Renal cortex interstitium (tissue), 15 donors: ENCODE measurements around the gene GPATCH2L. TPM values are rescaled to one million over a fixed set of nuclear protein-coding genes. Genes with fewer than 3 reads are reported as not detected.

Experiments used
- DNase-seq, 11 donors: peaks; one replicate each; pipeline ENCODE4 v3.0.0-alpha.2; 2013; ENCODE audit warnings: low read depth in 9 of 11, low spot score in 4 of 11; ENCODE audit errors: extremely low read depth in 1 of 11
- long read RNA-seq, 16 experiments: transcript quantifications; one replicate each; lab custom pipeline, GENCODE V29; 2026
- polyA plus RNA-seq, 3 donors: library from polyadenylated mRNA; unstranded; fragments of 120-200 nt; gene quantifications; one replicate each; pipeline ENCODE4 v1.2.1, GENCODE V29; 2013; ENCODE audit not compliant: insufficient read length in 3 of 3

Gene GPATCH2L
- polyA plus RNA-seq = 10 to 100 TPM; 35.9 to 42.5 (median 38.3) TPM
- long read RNA-seq, donor 1, full-length matches to known transcripts = 3 of 3 reads
- long read RNA-seq, donor 1, partial matches to known transcripts = 0 of 3 reads
- long read RNA-seq, donor 1, other reads (novel, unspliced or antisense) = 0 of 3 reads
- long read RNA-seq, donor 2, full-length matches to known transcripts = 2 of 2 reads
- long read RNA-seq, donor 2, partial matches to known transcripts = 0 of 2 reads
- long read RNA-seq, donor 2, other reads (novel, unspliced or antisense) = 0 of 2 reads
- long read RNA-seq, donor 3, full-length matches to known transcripts = 6 of 6 reads
- long read RNA-seq, donor 3, partial matches to known transcripts = 0 of 6 reads
- long read RNA-seq, donor 3, other reads (novel, unspliced or antisense) = 0 of 6 reads
- long read RNA-seq, donor 4 = 0 reads
- long read RNA-seq, donor 5 = 0 reads
- long read RNA-seq, donor 6, partial matches to known transcripts = 0 of 1 reads
- long read RNA-seq, donor 6, other reads (novel, unspliced or antisense) = 0 of 1 reads
- long read RNA-seq, donor 7, full-length matches to known transcripts = 3 of 8 reads
- long read RNA-seq, donor 7, partial matches to known transcripts = 5 of 8 reads
- long read RNA-seq, donor 7, other reads (novel, unspliced or antisense) = 0 of 8 reads
- long read RNA-seq, donor 8 = 0 reads
- long read RNA-seq, donor 9, full-length matches to known transcripts = 7 of 14 reads
- long read RNA-seq, donor 9, partial matches to known transcripts = 7 of 14 reads
- long read RNA-seq, donor 9, other reads (novel, unspliced or antisense) = 0 of 14 reads
- long read RNA-seq, donor 10, full-length matches to known transcripts = 3 of 10 reads
- long read RNA-seq, donor 10, partial matches to known transcripts = 7 of 10 reads
- long read RNA-seq, donor 10, other reads (novel, unspliced or antisense) = 0 of 10 reads
- long read RNA-seq, donor 11 = 0 reads
- long read RNA-seq, donor 12, full-length matches to known transcripts = 2 of 2 reads
- long read RNA-seq, donor 12, partial matches to known transcripts = 0 of 2 reads
- long read RNA-seq, donor 12, other reads (novel, unspliced or antisense) = 0 of 2 reads
- long read RNA-seq, donor 13 = 0 reads
- long read RNA-seq, donor 14, full-length matches to known transcripts = 5 of 5 reads
- long read RNA-seq, donor 14, partial matches to known transcripts = 0 of 5 reads
- long read RNA-seq, donor 14, other reads (novel, unspliced or antisense) = 0 of 5 reads
- long read RNA-seq, donor 15, full-length matches to known transcripts = 1 of 1 reads
- long read RNA-seq, donor 15, partial matches to known transcripts = 0 of 1 reads
- long read RNA-seq, donor 15, other reads (novel, unspliced or antisense) = 0 of 1 reads
- long read RNA-seq, donor 16, full-length matches to known transcripts = 12 of 17 reads
- long read RNA-seq, donor 16, partial matches to known transcripts = 5 of 17 reads
- long read RNA-seq, donor 16, other reads (novel, unspliced or antisense) = 0 of 17 reads

GRCh38 chr14:76151398-76152332, at the start of gene GPATCH2L:
TSS of gene GPATCH2L (plus strand) at chr14:76151922. CDS start at chr14:76154364, 2,442 bp downstream.
- peak; percentile 74 to 94 (median 90) for DNase-seq

GRCh38 chr14:76104802-76105355, 46.8 kb upstream of the GPATCH2L start:
- DNase-seq = no peak

GRCh38 chr14:76106188-76106587, 45.5 kb upstream of the GPATCH2L start:
- no peak for DNase-seq

- no peak for DNase-seq
These were observed 42.4 kb upstream of the GPATCH2L start for GRCh38 chr14:76109087-76109880.

DNA sequence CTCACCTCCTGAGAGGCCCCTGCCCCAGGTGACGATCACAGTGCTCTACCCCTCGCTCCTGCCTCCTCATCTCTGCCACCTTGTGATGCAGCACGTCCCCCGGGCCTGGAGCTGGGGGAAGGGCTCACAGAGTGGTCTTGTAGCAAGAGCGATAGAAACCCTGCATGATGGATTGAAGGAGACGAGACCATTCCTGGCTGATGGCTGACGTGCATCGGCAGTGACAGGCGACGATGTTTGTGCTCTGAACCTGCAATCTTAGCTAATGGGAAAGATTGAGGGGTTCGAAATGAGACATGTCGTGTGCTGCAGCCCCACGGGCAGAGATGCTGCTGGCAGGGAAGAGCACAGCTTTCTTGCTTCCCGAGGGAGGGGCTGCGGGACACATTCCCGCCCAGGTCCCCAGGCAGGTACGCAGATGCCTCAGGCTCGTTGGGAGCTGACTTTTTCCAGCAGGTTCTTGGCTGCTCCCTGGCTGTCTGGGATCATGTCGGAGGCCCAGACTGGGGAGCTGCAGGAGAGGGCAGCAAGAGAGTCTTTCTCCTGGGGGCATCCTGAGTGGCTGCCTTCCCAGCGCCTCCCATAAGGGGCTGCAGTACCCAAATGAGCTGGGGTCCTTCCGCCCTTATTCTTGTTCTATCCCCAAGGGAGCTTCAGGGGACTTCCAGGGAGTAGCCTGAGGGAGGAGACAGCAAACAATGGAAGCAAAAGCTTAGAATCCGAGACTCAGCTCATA, 38.7 kb upstream of the GPATCH2L start:
- DNase-seq = no peak

DNA sequence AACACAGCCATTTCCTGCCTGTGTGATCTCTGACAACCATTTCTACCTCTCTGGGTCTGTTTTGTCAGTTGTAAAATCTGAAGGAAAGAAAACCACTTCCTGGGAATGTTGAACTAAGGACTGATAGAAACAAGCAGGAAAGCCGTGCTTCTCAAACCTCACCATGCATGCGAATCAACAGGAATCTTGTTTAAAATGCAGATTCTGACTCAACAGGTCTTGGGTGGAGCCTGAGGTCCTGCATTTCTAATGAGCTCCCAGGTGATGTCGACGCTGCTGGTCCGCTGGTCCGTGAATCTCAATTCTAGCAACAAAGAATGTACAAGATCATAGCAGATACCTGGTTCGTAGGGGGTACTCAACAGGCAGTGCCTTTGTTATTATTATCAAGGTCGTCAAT, 38.0 kb upstream of the GPATCH2L start:
- DNase-seq = no peak

DNA sequence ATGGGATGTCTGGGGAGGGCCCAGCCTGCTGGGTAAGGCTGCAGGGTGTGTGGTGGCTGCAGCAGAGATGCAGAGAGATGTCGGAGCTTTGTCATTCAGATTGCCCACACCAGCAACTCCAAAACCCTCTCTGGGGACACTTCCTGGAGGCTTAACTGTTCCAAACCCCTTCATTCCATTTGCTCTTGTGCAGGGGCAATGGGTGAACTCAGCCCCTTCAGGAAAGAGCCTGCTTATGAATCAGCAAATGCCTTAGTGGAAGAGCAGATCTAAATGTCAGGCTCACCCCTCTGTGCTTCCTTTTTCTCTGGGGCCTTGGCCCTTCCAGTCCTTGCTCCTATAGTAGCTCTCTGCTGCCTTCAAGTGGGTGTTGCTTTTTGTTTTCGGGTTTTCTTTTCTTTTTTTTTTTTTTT, 36.7 kb upstream of the GPATCH2L start:
- DNase-seq = no peak

DNA sequence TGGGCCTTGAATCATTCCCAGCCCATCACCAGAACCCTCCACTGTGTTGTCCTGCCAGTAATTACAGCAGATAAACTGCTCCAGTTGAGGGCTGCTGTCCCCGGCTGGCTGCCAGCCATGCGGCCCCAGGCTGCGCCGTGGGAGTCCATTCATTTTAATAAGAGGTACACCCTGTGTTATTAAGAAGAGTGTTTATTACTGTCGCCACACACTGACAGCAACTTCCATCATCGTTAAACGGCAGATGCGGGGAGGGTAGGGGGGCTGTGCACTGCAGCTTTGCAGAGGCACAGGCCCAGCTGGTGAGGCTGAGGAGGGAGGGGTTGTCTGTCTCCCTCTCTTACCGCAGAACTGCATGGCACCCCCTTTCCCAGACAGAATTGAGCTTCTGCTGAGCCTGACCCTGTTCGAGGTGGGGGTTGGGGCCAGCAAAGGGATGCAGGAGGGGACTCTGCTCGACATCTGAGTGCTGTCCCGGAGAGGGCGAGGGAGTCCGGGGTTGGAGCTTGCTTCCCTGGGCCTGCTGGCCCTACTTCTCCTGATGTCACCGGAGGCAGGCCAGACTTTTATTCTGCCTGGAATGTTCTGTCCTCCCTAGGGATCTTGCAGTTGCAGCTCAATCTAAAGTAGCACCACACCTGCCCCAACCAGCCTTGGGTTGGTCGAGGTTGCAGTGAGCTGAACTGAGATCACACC, 33.8 kb upstream of the GPATCH2L start:
- no peak for DNase-seq

DNA sequence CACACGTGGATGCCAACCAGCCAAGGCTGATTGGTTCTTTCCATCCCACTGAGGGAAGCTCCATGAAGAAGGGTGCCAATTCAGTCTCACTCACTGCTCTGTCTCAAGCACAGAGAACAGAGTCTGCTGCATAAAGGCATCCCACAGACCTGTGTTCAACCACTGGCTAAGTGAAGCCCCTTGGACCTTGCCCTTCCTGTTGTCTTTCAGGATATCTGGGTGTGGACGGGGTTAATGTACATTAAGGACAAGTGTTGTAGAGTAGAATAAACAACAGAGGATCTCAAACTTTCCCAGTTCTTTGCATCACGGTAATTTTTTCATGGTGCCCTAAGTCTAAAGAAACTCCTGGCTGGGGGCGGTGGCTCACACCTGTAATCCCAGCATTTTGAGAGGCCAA, 33.1 kb upstream of the GPATCH2L start:
- no peak for DNase-seq

DNA sequence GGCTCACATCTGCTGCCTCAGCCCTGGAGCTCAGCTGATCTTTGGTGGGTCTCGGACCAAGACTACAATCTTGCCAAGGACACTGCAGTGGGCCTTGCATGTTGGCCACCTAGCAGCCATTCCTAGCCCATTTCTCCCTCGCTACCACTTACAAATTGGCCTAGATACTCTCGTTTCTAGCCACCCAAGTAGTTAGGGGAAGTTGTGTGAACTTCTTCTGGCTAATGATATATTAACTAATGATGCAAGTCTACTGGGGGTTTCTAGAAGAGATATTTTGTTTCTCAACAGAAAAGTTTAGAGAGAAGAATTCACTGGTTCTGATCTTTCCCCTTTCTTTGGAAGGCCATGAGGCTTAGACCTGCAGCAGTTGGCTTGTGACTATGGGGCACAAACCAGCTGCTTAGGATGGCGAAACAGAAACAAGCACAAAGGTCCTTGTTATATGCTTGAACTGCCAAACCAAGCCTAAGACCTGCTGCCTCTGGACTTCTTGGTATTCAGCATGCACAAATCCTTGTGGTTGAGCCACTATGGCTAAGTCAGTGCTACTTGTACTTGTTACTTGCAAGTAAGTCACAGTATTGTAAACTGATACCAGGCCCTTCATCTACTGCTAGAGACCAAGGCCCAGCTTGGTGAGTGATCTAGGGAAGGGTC, 30.5 kb upstream of the GPATCH2L start:
- DNase-seq = no peak

- no peak for DNase-seq
These were observed 28.1 kb upstream of the GPATCH2L start for GRCh38 chr14:76123426-76124225.

- peak in 1 of 11 donors; percentile 8 for DNase-seq
These were observed 26.2 kb upstream of the GPATCH2L start for GRCh38 chr14:76125511-76125910.

DNA sequence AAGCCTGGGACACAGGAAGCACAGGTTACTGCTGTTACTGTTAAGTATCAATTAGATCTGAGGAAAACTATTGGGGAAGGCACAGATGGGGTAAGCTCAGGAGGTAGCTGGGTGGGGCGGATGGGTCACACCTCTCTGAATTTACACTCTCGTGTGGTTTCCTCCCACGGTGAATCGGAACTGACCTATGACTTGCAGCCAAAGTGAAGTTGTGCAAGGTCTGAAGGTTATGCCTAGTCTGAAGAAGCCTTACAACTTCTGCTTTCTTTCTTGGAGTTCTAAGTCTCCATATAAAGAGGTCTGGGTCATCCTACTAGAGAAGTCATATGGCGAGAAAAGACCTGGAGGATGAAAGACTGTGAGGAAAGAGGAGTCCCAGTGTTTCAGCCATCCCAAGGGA, 25.6 kb upstream of the GPATCH2L start:
- DNase-seq = no peak
